ENCODE data around the gene NOTCH2.

Gene NOTCH2

DNA sequence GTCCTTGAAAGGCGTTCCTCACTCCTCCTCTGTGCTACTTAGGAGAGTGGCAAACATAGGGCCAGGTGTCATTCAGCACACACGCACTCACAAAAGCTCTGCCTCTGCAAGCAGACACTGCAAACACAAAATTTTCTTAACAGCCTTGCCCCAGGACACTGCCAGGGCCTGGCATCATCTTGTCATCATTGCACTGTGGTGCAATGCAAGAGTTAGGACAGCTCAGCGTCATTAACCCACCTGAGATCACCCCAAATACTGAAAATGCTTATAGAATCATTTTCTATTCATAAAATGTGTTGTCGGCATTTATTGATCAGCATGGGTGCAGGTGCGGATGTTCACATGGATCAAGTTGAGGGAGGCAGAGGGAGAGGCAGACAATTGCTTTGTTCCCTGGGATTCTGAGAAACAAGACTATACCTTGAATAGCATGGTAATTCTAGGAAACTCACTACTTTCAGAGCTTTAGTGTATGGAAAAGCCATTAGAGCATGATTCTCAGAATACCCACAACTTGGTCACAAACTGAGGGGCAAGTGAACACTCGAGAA lies 176.1 kb downstream of the NOTCH2 start:
- TF ChIP-seq CTCF (conservative IDR thresholded peaks at IDR 0.05): no peak
- H3K27ac ChIP-seq: peak overlapping the region; percentile 34; the same call in 1 of the 2 replicates

DNA sequence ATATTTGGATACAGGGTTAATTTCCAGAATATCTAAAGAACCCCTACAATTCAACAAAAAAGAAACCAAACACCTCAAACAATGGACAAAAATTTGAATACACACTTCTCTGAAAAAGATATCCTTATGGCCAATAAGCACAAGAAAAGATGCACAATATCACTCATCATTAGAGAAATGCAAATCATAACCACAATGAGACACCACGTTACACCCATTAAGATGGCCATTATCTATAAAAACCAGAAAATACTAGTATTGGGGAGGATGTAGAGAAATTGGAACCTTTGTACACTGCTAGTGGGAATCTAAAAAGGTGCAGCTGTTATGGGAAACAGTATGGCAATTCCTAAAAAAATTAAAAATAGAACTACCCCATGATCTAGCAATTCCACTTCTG lies 178.1 kb downstream of the NOTCH2 start:
- H3K27ac ChIP-seq: no peak overlapping the region
- TF ChIP-seq CTCF (conservative IDR thresholded peaks at IDR 0.05): no peak

GRCh38 chr1:119888476-119888875 lies 181.0 kb downstream of the NOTCH2 start:
- no peak overlapping the region for H3K27ac ChIP-seq
- no peak for TF ChIP-seq CTCF (conservative IDR thresholded peaks at IDR 0.05)

GRCh38 chr1:119887427-119887826 lies 182.0 kb downstream of the NOTCH2 start:
- no peak overlapping the region for H3K27ac ChIP-seq
- no peak for TF ChIP-seq CTCF (conservative IDR thresholded peaks at IDR 0.05)

DNA sequence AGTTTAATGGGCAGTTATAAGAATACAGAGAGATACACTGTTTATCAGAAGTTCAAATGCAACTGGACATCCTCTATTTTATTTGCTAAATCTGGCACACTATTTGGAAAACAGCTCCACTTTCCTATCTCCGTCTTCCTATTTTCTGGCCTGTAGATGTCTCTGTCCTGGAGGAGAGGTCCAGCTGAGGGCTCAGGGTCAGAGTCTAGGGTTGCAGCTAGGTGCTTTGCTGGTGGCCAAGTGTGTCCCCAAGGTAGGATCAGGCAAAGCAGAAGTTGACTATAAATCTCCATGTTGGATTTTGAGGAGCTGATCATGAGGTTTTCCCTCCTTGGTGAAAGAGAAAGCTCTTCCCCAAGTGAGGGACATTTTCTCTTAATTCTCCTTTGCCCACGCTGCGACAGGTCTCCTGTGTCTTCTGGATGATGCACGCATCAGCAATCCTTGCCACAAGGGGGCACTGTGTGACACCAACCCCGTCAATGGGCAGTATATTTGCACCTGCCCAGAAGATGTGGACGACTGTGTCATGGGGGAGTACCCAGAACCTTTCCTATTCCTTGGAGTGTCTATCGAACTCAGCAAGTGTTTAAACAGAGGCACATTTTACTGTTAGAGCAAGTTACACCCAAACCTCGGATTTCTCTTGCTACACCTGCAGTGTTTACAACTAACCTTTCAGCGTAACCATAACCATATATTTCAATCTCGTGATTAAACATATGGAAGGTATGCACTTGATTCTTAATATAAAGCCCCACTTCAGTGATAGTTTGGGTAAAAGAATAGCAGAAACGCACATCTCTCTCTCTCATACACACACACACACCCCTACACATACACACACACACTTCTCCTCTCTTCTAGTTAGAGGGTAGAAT lies 183.3 kb downstream of the NOTCH2 start:
- no peak overlapping the region for H3K27ac ChIP-seq
- peak; percentile 72 for TF ChIP-seq CTCF (conservative IDR thresholded peaks at IDR 0.05)

GRCh38 chr1:119884711-119885110 lies 184.8 kb downstream of the NOTCH2 start:
- TF ChIP-seq CTCF (conservative IDR thresholded peaks at IDR 0.05): no peak
- no peak overlapping the region for H3K27ac ChIP-seq

- TF ChIP-seq CTCF (conservative IDR thresholded peaks at IDR 0.05): no peak
- no peak overlapping the region for H3K27ac ChIP-seq
These were observed 185.6 kb downstream of the NOTCH2 start for GRCh38 chr1:119883826-119884225.
